Measurements from ENCODE around the gene SESN2.
A peak's percentile ranks its signal among the peaks of the same experiment; 100 is the strongest.

The SESN2 gene, protein sequence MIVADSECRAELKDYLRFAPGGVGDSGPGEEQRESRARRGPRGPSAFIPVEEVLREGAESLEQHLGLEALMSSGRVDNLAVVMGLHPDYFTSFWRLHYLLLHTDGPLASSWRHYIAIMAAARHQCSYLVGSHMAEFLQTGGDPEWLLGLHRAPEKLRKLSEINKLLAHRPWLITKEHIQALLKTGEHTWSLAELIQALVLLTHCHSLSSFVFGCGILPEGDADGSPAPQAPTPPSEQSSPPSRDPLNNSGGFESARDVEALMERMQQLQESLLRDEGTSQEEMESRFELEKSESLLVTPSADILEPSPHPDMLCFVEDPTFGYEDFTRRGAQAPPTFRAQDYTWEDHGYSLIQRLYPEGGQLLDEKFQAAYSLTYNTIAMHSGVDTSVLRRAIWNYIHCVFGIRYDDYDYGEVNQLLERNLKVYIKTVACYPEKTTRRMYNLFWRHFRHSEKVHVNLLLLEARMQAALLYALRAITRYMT
- 22.8 to 31.3 (median 23.0) reads per million in 3 donors for total RNA-seq

DNA sequence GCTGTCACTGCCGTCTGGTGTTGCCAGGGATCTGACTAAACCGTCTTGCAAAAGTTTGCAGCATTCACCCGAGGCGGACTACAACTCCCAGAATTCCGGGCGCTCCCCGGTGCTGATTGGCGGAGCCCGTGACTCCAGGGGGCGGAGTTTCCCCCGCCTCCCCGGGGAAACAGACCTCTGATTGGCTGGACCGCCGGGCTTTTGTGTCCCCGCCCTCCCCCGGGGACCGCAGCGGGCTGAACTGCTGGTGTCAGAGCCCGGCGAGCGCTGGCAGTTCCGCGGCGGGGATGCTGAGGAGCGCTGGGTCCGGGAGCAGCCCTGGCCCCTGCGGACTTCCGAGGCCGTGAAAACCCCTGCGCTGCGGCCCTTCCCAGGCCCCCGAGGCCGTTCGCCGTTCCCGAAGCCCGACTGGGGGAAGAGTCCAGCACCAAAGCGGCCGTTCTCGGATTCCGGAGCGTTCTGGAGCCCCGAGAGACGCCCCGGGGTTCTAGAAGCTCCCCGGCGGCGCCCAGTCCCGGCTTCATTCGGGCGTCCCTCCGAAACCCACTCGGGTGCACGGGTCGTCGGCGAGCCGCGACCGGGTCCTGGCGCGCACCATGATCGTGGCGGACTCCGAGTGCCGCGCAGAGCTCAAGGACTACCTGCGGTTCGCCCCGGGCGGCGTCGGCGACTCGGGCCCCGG lies at the start of gene SESN2:
Gene SESN2, plus strand, starts transcription at position 267 of the 682 bp plus-strand sequence. Its CDS starts 330 bp downstream, at position 597.
- peak; percentile 97 to 98 (median 98) for DNase-seq
- Histone ChIP-seq H3K4me3 (ENCODE audit: insufficient read depth, low read depth, low read length, poor library complexity, severe bottlenecking) (peak within 1 kb of the TSS; percentile 99), H3K27ac (ENCODE audit: insufficient read depth, low read length, poor library complexity, severe bottlenecking) (peak within 1 kb of the TSS; percentile 76), H3K9me3 (ENCODE audit: control insufficient read depth, low read length) (no peaks in the 10 kb centered on the region), H3K4me1 (ENCODE audit: control insufficient read depth, insufficient read depth, low read length, poor library complexity, severe bottlenecking) (peaks cover 35% of the 10 kb centered on the region), H3K27me3 (replicated peaks; ENCODE audit: control insufficient read depth, insufficient read depth, low read length, poor library complexity, severe bottlenecking) (no peaks in the 10 kb centered on the region), H3K36me3 (ENCODE audit: control insufficient read depth, insufficient read depth, low read length) (no peaks in the 10 kb centered on the region)

DNA sequence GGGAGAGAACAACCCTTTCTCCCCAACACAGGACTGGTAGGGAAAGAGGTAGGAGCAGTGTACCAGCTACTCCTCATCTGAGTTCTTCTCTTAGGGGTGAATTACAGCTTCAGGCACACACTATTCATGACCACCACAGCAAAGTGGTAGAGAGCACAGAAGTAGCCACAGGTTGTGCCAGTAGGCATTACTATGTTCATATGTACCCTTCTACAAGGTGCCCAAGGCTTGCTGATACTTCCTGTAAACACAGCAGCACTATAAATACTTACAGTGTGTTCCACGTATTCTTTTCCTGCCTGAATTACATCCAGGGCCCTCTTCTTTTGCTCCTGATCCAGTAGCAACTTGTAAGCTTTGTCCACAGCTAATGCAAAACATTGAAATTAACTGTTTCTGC lies 49.6 kb upstream of the SESN2 start:
- no peak for DNase-seq
- no peaks in the 10 kb centered on the region for H3K9me3 ChIP-seq (ENCODE audit: control insufficient read depth, low read length)
- no peaks in the 10 kb centered on the region for H3K4me1 ChIP-seq (ENCODE audit: control insufficient read depth, insufficient read depth, low read length, poor library complexity, severe bottlenecking)
- H3K4me3 ChIP-seq (ENCODE audit: insufficient read depth, low read depth, low read length, poor library complexity, severe bottlenecking): no peak overlapping the region
- no peak overlapping the region for H3K27ac ChIP-seq (ENCODE audit: insufficient read depth, low read length, poor library complexity, severe bottlenecking)
- H3K36me3 ChIP-seq (ENCODE audit: control insufficient read depth, insufficient read depth, low read length): peaks cover 51% of the 10 kb centered on the region
- H3K27me3 ChIP-seq (replicated peaks; ENCODE audit: control insufficient read depth, insufficient read depth, low read length, poor library complexity, severe bottlenecking): no peaks in the 10 kb centered on the region

DNA sequence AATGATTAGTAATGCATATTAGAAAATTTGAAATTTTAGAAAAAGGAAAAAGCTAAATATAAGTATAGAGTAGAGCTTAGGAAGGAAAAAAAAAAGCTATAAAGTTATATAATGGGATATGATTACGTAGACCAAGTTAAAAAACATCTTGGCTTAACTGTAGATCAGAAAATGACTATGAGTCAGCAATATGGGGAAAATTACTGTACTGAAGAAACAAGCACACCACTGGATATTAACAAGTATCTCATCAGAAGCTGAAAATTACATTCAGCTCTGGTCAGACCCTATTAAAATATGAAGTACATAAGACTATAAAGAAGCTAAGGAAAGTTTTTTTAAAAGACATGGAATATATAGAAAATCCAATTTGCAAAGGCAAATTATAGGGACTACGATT lies 46.0 kb upstream of the SESN2 start:
- H3K9me3 ChIP-seq (ENCODE audit: control insufficient read depth, low read length): no peaks in the 10 kb centered on the region
- no peak overlapping the region for H3K4me3 ChIP-seq (ENCODE audit: insufficient read depth, low read depth, low read length, poor library complexity, severe bottlenecking)
- peaks cover 35% of the 10 kb centered on the region for H3K36me3 ChIP-seq (ENCODE audit: control insufficient read depth, insufficient read depth, low read length)
- H3K27me3 ChIP-seq (replicated peaks; ENCODE audit: control insufficient read depth, insufficient read depth, low read length, poor library complexity, severe bottlenecking): no peaks in the 10 kb centered on the region
- no peak for DNase-seq
- no peak overlapping the region for H3K27ac ChIP-seq (ENCODE audit: insufficient read depth, low read length, poor library complexity, severe bottlenecking)
- no peaks in the 10 kb centered on the region for H3K4me1 ChIP-seq (ENCODE audit: control insufficient read depth, insufficient read depth, low read length, poor library complexity, severe bottlenecking)

DNA sequence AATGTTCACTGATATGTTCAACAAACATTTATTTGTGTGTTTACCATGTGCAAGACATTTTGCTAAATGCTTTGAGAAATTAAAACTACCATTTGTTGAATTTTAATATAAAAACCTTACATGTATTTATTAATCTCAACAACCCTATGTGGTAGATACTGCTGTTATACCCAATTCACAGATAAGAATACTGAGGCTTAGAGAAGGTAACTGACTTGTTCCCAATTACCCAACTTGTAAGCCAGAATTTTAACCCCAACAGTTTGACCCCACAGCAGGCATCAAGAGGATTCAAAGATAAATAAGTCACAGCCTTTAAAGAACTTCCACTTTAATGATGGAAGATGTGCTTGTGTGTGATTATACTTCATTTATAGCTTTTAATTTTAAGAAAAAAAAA lies 30.2 kb upstream of the SESN2 start:
- H3K4me3 ChIP-seq (ENCODE audit: insufficient read depth, low read depth, low read length, poor library complexity, severe bottlenecking): no peak overlapping the region
- no peak overlapping the region for H3K27ac ChIP-seq (ENCODE audit: insufficient read depth, low read length, poor library complexity, severe bottlenecking)
- H3K4me1 ChIP-seq (ENCODE audit: control insufficient read depth, insufficient read depth, low read length, poor library complexity, severe bottlenecking): peaks cover 9% of the 10 kb centered on the region
- peaks cover 41% of the 10 kb centered on the region for H3K36me3 ChIP-seq (ENCODE audit: control insufficient read depth, insufficient read depth, low read length)
- DNase-seq: no peak
- H3K27me3 ChIP-seq (replicated peaks; ENCODE audit: control insufficient read depth, insufficient read depth, low read length, poor library complexity, severe bottlenecking): no peaks in the 10 kb centered on the region
- no peaks in the 10 kb centered on the region for H3K9me3 ChIP-seq (ENCODE audit: control insufficient read depth, low read length)

DNA sequence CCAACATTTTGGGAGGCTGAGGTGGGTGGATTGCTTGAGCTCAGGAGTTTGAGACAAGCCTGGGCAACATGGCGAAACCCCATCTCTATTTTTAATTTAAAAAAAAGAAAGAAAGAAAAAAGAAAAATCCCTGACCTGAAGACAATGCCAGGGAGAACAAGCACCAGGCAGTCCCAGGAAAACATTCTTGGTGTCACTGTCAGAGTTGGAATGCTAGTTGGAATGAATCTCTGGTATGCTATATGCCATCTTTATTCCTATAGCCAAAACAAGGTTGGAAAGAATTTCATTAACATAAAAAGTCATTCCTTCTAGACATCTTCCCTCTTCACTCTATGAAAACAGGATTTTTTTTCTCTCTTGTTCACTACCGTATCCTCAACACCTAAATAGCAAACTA lies 29.3 kb upstream of the SESN2 start:
- H3K4me1 ChIP-seq (ENCODE audit: control insufficient read depth, insufficient read depth, low read length, poor library complexity, severe bottlenecking): peaks cover 9% of the 10 kb centered on the region
- H3K27me3 ChIP-seq (replicated peaks; ENCODE audit: control insufficient read depth, insufficient read depth, low read length, poor library complexity, severe bottlenecking): no peaks in the 10 kb centered on the region
- no peak overlapping the region for H3K27ac ChIP-seq (ENCODE audit: insufficient read depth, low read length, poor library complexity, severe bottlenecking)
- DNase-seq: no peak
- no peaks in the 10 kb centered on the region for H3K9me3 ChIP-seq (ENCODE audit: control insufficient read depth, low read length)
- H3K36me3 ChIP-seq (ENCODE audit: control insufficient read depth, insufficient read depth, low read length): peaks cover 36% of the 10 kb centered on the region
- no peak overlapping the region for H3K4me3 ChIP-seq (ENCODE audit: insufficient read depth, low read depth, low read length, poor library complexity, severe bottlenecking)

DNA sequence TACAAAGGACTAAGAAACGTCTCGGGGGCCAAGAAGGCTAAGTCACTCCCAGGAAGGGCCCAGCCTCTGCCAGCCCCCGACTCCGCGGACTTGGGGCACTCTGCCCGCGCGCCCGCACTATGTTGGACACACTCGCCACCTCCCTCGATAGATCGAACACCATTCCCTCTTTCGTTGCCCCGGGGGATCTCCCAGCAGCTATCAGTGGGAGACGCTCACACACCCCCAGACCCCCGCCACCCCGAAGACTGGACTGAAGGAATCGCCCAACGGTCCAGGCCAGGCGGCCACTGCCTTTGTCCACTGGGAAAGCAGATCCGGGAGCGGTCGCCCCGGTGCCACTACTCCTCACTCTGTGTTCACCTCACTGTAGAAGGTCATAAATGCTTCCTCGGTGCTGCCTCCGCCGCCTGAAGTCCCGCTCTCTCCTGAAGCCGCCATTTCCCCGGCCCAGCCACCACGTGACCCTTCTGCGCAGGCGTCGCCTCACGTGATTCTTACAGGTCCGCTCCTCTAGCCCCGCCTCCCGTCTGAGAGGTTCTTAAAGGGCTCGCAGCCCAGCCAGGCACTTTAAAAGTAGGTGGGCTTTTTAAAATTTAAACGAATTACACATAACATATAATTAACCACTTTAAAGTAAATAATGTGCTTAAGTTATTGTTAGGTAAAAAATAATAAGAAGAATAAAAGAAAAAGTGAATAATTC lies 26.6 kb upstream of the SESN2 start, which contains the start of gene DNAJC8:
Gene DNAJC8, minus strand, starts transcription at position 472 of the 706 bp plus-strand sequence. Its CDS starts 31 bp downstream, at position 441.
- Histone ChIP-seq H3K4me3 (ENCODE audit: insufficient read depth, low read depth, low read length, poor library complexity, severe bottlenecking) (peak within 1 kb of the TSS; percentile 82), H3K4me1 (ENCODE audit: control insufficient read depth, insufficient read depth, low read length, poor library complexity, severe bottlenecking) (peaks cover 15% of the 10 kb centered on the region), H3K27me3 (replicated peaks; ENCODE audit: control insufficient read depth, insufficient read depth, low read length, poor library complexity, severe bottlenecking) (no peaks in the 10 kb centered on the region), H3K27ac (ENCODE audit: insufficient read depth, low read length, poor library complexity, severe bottlenecking) (peak within 1 kb of the TSS; percentile 81), H3K9me3 (ENCODE audit: control insufficient read depth, low read length) (no peaks in the 10 kb centered on the region), H3K36me3 (ENCODE audit: control insufficient read depth, insufficient read depth, low read length) (peaks cover 17% of the 10 kb centered on the region)
- DNase-seq: peak; percentile 88 to 93 (median 88)

DNA sequence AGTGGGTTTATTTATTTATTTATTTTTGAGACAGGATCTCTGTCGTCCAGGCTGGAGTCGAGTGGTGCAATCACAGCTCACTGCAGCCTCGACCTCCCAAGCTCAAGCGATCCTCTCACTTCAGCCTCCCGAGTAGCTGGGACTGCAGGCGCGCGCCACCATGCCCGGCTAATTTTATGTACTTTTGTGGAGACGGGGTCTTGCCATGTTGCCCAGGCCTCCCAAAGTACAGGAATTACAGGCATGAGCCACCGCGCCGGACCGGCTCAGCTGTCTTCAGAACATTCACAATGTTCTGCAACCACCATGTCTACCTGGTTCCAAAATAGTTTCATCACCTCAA lies 26.1 kb upstream of the SESN2 start:
- Histone ChIP-seq H3K4me1 (ENCODE audit: control insufficient read depth, insufficient read depth, low read length, poor library complexity, severe bottlenecking) (peaks cover 15% of the 10 kb centered on the region), H3K27me3 (replicated peaks; ENCODE audit: control insufficient read depth, insufficient read depth, low read length, poor library complexity, severe bottlenecking) (no peaks in the 10 kb centered on the region), H3K27ac (ENCODE audit: insufficient read depth, low read length, poor library complexity, severe bottlenecking) (no peak overlapping the region), H3K4me3 (ENCODE audit: insufficient read depth, low read depth, low read length, poor library complexity, severe bottlenecking) (peak overlapping the region; percentile 82), H3K9me3 (ENCODE audit: control insufficient read depth, low read length) (no peaks in the 10 kb centered on the region), H3K36me3 (ENCODE audit: control insufficient read depth, insufficient read depth, low read length) (peaks cover 12% of the 10 kb centered on the region)
- DNase-seq: no peak

DNA sequence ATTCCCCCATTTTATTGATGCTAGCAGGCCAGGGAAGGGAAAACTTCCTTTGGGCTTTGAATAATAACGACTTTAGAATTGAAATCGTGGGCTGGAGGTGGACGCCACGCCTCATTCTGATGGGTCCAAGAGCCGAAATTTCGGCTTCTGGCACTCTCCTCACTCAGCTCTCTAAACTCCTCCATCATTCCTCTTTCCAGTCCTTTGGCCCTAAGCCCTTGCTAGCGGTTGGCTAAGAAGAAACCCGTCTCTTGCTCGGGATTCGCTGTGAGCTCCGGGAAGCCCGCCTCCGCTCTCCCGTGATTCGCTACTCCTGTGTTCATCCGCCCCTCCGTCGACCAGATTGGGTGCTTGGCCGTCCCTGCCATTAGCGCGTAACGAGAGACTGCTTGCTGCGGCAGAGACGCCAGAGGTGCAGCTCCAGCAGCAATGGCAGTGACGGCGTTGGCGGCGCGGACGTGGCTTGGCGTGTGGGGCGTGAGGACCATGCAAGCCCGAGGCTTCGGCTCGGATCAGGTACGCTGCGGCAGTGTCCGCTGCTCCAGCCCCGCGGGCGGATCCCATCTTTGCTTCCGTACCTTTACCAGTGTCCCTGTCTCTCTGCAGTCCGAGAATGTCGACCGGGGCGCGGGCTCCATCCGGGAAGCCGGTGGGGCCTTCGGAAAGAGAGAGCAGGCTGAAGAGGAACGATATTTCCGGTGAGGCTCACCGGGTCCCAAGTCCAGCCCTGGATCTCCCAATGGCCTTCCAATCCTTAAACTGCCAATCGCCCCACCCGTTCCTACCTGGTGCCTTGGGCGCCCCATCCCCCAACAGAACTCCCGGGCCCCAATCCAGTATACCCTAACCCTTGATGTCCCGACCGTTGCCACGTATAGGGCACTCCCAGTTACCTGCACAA lies 23.3 kb upstream of the SESN2 start, which contains the start of gene ATP5IF1:
Gene ATP5IF1, plus strand, starts transcription at position 370 of the 901 bp plus-strand sequence. Its CDS starts 60 bp downstream, at position 430.
- peaks cover 15% of the 10 kb centered on the region for H3K4me1 ChIP-seq (ENCODE audit: control insufficient read depth, insufficient read depth, low read length, poor library complexity, severe bottlenecking)
- H3K27me3 ChIP-seq (replicated peaks; ENCODE audit: control insufficient read depth, insufficient read depth, low read length, poor library complexity, severe bottlenecking): no peaks in the 10 kb centered on the region
- H3K27ac ChIP-seq (ENCODE audit: insufficient read depth, low read length, poor library complexity, severe bottlenecking): peak within 1 kb of the TSS; percentile 79
- peak within 1 kb of the TSS; percentile 92 for H3K4me3 ChIP-seq (ENCODE audit: insufficient read depth, low read depth, low read length, poor library complexity, severe bottlenecking)
- no peaks in the 10 kb centered on the region for H3K9me3 ChIP-seq (ENCODE audit: control insufficient read depth, low read length)
- DNase-seq: peak; percentile 89 to 93 (median 93)
- no peaks in the 10 kb centered on the region for H3K36me3 ChIP-seq (ENCODE audit: control insufficient read depth, insufficient read depth, low read length)
